ENCODE measurements around the gene RPL32. TPM values are rescaled to one million over a fixed set of nuclear protein-coding genes. Genes with fewer than 3 reads are reported as not detected.
"Not testable (repeated sequence)": the region's sequence is repeated elsewhere in the genome, so short reads cannot be mapped to it uniquely, and the experiment has no call there.

The RPL32 gene
- total RNA-seq, 1 experiment from 2014 or later: 1,643 TPM

DNA sequence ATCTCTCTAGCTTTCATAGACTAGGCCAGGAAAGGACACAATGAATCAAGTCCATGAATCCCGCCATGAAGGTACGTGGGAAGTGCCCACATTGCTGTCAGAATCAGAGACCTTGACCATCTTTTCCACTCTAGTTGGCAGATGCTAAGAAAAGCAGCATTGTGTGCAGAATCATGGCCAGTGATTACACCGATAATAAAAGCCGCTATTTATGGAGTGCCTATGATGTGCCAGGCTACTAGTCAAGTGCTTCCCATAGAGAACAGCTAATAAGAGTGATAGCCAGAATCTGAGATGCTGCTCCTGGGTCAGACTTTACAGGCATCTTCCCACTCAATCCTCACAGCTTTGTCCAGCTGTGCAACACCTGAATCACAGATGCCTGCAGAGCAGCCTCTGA is 13.2 kb upstream of the RPL32 start:
- Mint-ChIP-seq H3K36me3 (no peaks in the 10 kb centered on the region), H3K4me3 (no peak overlapping the region), H3K9me3 (peaks cover 7% of the 10 kb centered on the region; the same call in 1 of the 2 replicates), H3K27me3 (ENCODE audit: low read depth) (peaks cover 25% of the 10 kb centered on the region), H3K4me1 (0 out of 2 replicates have a peak, but pooled peaks cover 3% of the 10 kb centered on the region), H3K27ac (no peak overlapping the region)
- ChIA-PET CTCF (interaction anchor here (1.0 to 1.3 kb wide), 3 partner anchors 13 to 39 kb away, joined by 3 to 6 read pairs (median 4); partner anchors contain the start of gene RPL32), POLR2A (interaction anchor here (0.6 kb wide), 1 partner anchor 9 kb away, joined by 4 read pairs; no protein-coding TSS in a partner anchor)
- no peak for ATAC-seq
- no peak for DNase-seq (ENCODE audit: low spot score)
- TF ChIP-seq ZNF121 (CRISPR knock-in tag; IDR thresholded peaks at IDR 0.05) (no peak), CREM (CRISPR knock-in tag; IDR thresholded peaks at IDR 0.05) (no peak), SMAD3 (CRISPR knock-in tag; IDR thresholded peaks at IDR 0.05; ENCODE audit: borderline replicate concordance) (no peak), EMX1 (CRISPR knock-in tag; IDR thresholded peaks at IDR 0.05) (no peak), ESRRA (CRISPR knock-in tag; IDR thresholded peaks at IDR 0.05; ENCODE audit: borderline replicate concordance) (no peak), TEAD1 (CRISPR knock-in tag; IDR thresholded peaks at IDR 0.05) (no peak), ZNF396 (CRISPR knock-in tag; IDR thresholded peaks at IDR 0.05; ENCODE audit: borderline replicate concordance) (no peak)
- TF ChIP-seq, protein P1, sequence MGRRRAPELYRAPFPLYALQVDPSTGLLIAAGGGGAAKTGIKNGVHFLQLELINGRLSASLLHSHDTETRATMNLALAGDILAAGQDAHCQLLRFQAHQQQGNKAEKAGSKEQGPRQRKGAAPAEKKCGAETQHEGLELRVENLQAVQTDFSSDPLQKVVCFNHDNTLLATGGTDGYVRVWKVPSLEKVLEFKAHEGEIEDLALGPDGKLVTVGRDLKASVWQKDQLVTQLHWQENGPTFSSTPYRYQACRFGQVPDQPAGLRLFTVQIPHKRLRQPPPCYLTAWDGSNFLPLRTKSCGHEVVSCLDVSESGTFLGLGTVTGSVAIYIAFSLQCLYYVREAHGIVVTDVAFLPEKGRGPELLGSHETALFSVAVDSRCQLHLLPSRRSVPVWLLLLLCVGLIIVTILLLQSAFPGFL (CRISPR knock-in tag; IDR thresholded peaks at IDR 0.05; ENCODE audit: borderline replicate concordance): no peak

- H3K9me3 Mint-ChIP-seq; H3K4me3 Mint-ChIP-seq; H3K4me1 Mint-ChIP-seq; POLR2A ChIA-PET; H3K27ac Mint-ChIP-seq; DNase-seq (ENCODE audit: low spot score); H3K36me3 Mint-ChIP-seq; ATAC-seq: not testable (repeated sequence)
- H3K27me3 Mint-ChIP-seq (ENCODE audit: low read depth): peaks cover 25% of the 10 kb centered on the region
- CTCF ChIA-PET: interaction anchor here (0.5 to 1.3 kb wide), 3 partner anchors 15 to 60 kb away, joined by 3 to 4 read pairs (median 3); no protein-coding TSS in a partner anchor
Observed at GRCh38 chr3:12853847-12854246, 12.5 kb upstream of the RPL32 start.

DNA sequence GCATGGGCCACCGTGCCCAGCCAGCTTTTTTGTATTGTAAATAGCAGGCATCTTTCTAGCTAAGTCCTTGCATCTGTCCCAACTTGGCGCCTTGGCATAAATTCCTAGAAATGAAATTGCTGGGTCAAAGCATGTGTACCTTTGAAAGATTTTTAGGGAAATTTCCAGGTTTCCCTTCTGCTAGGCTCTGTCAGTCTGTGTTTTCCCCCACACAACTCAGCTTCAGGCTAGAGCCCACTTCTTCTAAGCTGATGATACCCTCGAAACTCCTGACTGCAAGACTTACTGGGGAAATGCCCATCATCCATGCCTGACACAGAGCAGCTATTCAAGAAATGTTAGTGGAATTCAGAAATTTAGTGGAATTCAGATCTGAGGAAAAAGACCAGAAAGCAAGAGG is 10.8 kb upstream of the RPL32 start:
- ATAC-seq (no peak), DNase-seq (ENCODE audit: low spot score) (no peak)
- Mint-ChIP-seq H3K9me3 (peaks cover 14% of the 10 kb centered on the region), H3K36me3 (peaks cover 2% of the 10 kb centered on the region; the same call in 1 of the 2 replicates), H3K27me3 (ENCODE audit: low read depth) (peaks cover 25% of the 10 kb centered on the region), H3K4me3 (no peak overlapping the region), H3K27ac (no peak overlapping the region), H3K4me1 (0 out of 2 replicates have a peak, but pooled peaks cover 3% of the 10 kb centered on the region)
- TF ChIP-seq, protein P2, sequence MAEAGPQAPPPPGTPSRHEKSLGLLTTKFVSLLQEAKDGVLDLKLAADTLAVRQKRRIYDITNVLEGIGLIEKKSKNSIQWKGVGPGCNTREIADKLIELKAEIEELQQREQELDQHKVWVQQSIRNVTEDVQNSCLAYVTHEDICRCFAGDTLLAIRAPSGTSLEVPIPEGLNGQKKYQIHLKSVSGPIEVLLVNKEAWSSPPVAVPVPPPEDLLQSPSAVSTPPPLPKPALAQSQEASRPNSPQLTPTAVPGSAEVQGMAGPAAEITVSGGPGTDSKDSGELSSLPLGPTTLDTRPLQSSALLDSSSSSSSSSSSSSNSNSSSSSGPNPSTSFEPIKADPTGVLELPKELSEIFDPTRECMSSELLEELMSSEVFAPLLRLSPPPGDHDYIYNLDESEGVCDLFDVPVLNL (CRISPR knock-in tag; IDR thresholded peaks at IDR 0.05; ENCODE audit: borderline replicate concordance, low read depth): no peak
- no peak for TF ChIP-seq NR3C1 (CRISPR knock-in tag; conservative IDR thresholded peaks at IDR 0.05; ENCODE audit: low read depth)
- TF ChIP-seq EMX1 (CRISPR knock-in tag; IDR thresholded peaks at IDR 0.05): no peak
- TF ChIP-seq ZNF121 (CRISPR knock-in tag; IDR thresholded peaks at IDR 0.05): no peak
- TF ChIP-seq STAT6 (CRISPR knock-in tag; conservative IDR thresholded peaks at IDR 0.05; ENCODE audit: low read depth): no peak
- no peak for TF ChIP-seq ZNF416 (CRISPR knock-in tag; IDR thresholded peaks at IDR 0.05)
- TF ChIP-seq TCF7 (CRISPR knock-in tag; IDR thresholded peaks at IDR 0.05; ENCODE audit: low read depth): no peak
- TF ChIP-seq ZNF317 (CRISPR knock-in tag; IDR thresholded peaks at IDR 0.05; ENCODE audit: borderline replicate concordance, low read depth): no peak
- TF ChIP-seq ZNF219 (CRISPR knock-in tag; IDR thresholded peaks at IDR 0.05; ENCODE audit: borderline replicate concordance): no peak
- ChIA-PET POLR2A (interaction anchor here (0.6 kb wide), 1 partner anchor 160 kb away, joined by 3 read pairs; no protein-coding TSS in a partner anchor), CTCF (interaction anchor here (0.7 to 1.4 kb wide), 3 partner anchors 11 to 37 kb away, joined by 3 to 5 read pairs (median 3); partner anchors contain the start of gene RPL32)
